OCI-LY3 (cell line): Measurements from ENCODE around the gene ZNF205.
"Not testable (repeated sequence)": the region's sequence is repeated elsewhere in the genome, so short reads cannot be mapped to it uniquely, and the experiment has no call there.

Experiments
- H2AFZ ChIP-seq: fragments of 200-600, 300-600 bp; shearing (Covaris generic); 2 replicates; pipeline ENCODE4 v1.6.0; 2014; ENCODE audit warnings: antibody characterized with exemption, low read depth, low read length
- H3K27ac ChIP-seq: fragments of 200-600, 300-600 bp; sonication (generic); 2 replicates; pipeline ENCODE4 v1.5.1; 2014; ENCODE audit warnings: mild to moderate bottlenecking, low read length, moderate library complexity, mixed read lengths
- H3K27me3 ChIP-seq: fragments of 200-600, 300-600 bp; sonication (generic); 2 replicates; pipeline ENCODE4 v1.6.1; 2014; ENCODE audit warnings: low read depth, low read length, mixed read lengths
- H3K36me3 ChIP-seq: fragments of 200-600, 300-600 bp; sonication (generic); replicated peaks from 2 replicates; pipeline ENCODE3; 2014; ENCODE audit warnings: low read depth, low read length, mixed read lengths
- H3K4me1 ChIP-seq: fragments of 300-600, 200-600 bp; sonication (generic); 2 replicates; pipeline ENCODE4 v1.6.1; 2014; ENCODE audit warnings: low read length, mixed read lengths
- H3K4me2 ChIP-seq: fragments of 200-600, 300-600 bp; sonication (generic); 2 replicates; pipeline ENCODE4 v1.6.1; 2014; ENCODE audit warnings: low read length, mixed read lengths
- H3K4me3 ChIP-seq: fragments of 300-600, 200-600 bp; sonication (generic); 2 replicates; pipeline ENCODE4 v1.5.1; 2014; ENCODE audit warnings: antibody characterized with exemption, mild to moderate bottlenecking, low read length, moderate library complexity
- H3K79me2 ChIP-seq: fragments of 300-600, 200-600 bp; shearing (Covaris generic); 2 replicates; pipeline ENCODE4 v1.6.1; 2014; ENCODE audit warnings: mild to moderate bottlenecking, low read length, mixed read lengths
- H3K9ac ChIP-seq: fragments of 300-600, 200-600 bp; shearing (Covaris generic); 2 replicates; pipeline ENCODE4 v1.6.0; 2014; ENCODE audit warnings: mild to moderate bottlenecking, low read length, moderate library complexity
- H3K9me3 ChIP-seq: fragments of 200-600, 300-600 bp; shearing (Covaris generic); 2 replicates; pipeline ENCODE4 v1.6.1; 2014; ENCODE audit warnings: low read length, mixed read lengths; ENCODE audit not compliant: insufficient read depth
- H4K20me1 ChIP-seq: fragments of 200-600, 300-600 bp; sonication (generic); 2 replicates; pipeline ENCODE4 v1.6.1; 2016; ENCODE audit warnings: low read length, mixed read lengths; ENCODE audit not compliant: insufficient read depth
- CTCF ChIP-seq: fragments of 200-600, 300-600 bp; sonication (generic); IDR thresholded peaks from 2 replicates; pipeline ENCODE4 v1.5.1; 2014; ENCODE audit warnings: antibody characterized with exemption, low read length, low read depth
- EZH2phosphoT487 ChIP-seq: fragments of 200-600 bp; shearing (Covaris generic); IDR thresholded peaks from 2 replicates; pipeline ENCODE4 v1.6.1; 2018; ENCODE audit warnings: antibody characterized with exemption, mixed run types, low read depth

ZNF205 gene

DNA sequence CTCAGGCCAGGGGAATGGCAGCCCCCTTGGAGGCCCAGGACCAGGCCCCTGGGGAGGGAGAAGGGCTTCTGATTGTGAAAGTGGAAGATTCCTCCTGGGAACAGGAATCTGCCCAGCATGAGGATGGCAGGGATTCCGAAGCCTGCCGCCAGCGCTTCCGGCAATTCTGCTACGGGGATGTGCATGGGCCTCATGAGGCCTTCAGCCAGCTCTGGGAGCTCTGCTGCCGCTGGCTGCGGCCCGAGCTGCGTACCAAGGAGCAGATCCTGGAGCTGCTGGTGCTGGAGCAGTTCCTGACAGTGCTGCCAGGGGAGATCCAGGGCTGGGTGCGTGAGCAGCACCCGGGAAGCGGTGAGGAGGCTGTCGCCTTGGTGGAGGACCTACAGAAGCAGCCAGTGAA is 24.9 kb downstream of the ZNF205 start:
- H3K9me3 ChIP-seq = no peaks in the 10 kb centered on the region
- TF ChIP-seq EZH2phosphoT487 (no peak), CTCF (no peak)

GRCh38 chr16:3138342-3138741 is 26.0 kb downstream of the ZNF205 start:
- Histone ChIP-seq H3K4me2 (no peak overlapping the region), H3K79me2 (peaks cover 22% of the 10 kb centered on the region), H3K4me3 (no peak overlapping the region), H3K36me3 (no peaks in the 10 kb centered on the region), H3K9ac (no peak overlapping the region), H4K20me1 (no peaks in the 10 kb centered on the region), H3K27ac (no peak overlapping the region), H2AFZ (no peak overlapping the region), H3K9me3 (no peaks in the 10 kb centered on the region), H3K27me3 (no peaks in the 10 kb centered on the region), H3K4me1 (peaks cover 6% of the 10 kb centered on the region)
- TF ChIP-seq EZH2phosphoT487 = no peak
- no peak for TF ChIP-seq CTCF

More for the DNA sequence above, 24.9 kb downstream of the ZNF205 start:
- Histone ChIP-seq H3K79me2 (peaks cover 32% of the 10 kb centered on the region), H3K4me3 (no peak overlapping the region), H3K4me1 (peaks cover 10% of the 10 kb centered on the region), H2AFZ (no peak overlapping the region), H3K9ac (no peak overlapping the region), H4K20me1 (no peaks in the 10 kb centered on the region), H3K36me3 (peaks cover 7% of the 10 kb centered on the region), H3K27me3 (no peaks in the 10 kb centered on the region), H3K4me2 (no peak overlapping the region), H3K27ac (no peak overlapping the region)

DNA sequence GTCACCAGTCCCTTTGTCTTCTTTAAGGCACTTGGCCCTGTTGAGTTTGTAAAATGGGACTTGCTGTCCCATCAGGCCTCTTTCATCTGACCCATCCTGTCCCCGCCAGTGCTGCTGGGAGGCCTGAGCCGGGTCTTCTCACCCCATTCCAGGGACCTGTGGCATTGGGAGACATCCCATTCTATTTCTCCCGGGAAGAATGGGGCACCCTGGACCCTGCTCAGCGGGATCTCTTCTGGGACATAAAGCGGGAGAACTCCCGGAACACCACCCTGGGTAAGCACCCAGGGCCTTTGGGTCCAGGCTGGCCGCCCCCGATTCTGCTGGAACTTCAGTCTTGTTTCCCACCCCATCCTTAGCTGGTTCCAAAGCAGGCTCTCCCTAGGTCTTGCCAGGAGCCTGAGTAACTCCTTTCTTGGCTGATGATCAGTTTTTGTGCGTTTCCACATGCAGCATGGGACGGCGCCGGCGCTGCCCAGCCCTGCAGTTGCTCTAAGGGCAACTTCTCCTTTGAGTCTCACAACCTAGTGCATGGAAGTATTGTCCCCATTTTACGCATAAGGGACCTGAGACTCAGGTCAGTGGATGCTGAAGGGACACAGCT is 26.5 kb downstream of the ZNF205 start:
- no peak overlapping the region for H3K4me2 ChIP-seq
- H3K9ac ChIP-seq = no peak overlapping the region
- H4K20me1 ChIP-seq = no peaks in the 10 kb centered on the region
- peaks cover 6% of the 10 kb centered on the region for H3K4me1 ChIP-seq
- no peak for TF ChIP-seq CTCF
- no peak for TF ChIP-seq EZH2phosphoT487
- H2AFZ ChIP-seq = no peak overlapping the region
- no peaks in the 10 kb centered on the region for H3K27me3 ChIP-seq
- no peak overlapping the region for H3K4me3 ChIP-seq
- no peaks in the 10 kb centered on the region for H3K9me3 ChIP-seq
- no peaks in the 10 kb centered on the region for H3K36me3 ChIP-seq
- peaks cover 17% of the 10 kb centered on the region for H3K79me2 ChIP-seq
- H3K27ac ChIP-seq = no peak overlapping the region

DNA sequence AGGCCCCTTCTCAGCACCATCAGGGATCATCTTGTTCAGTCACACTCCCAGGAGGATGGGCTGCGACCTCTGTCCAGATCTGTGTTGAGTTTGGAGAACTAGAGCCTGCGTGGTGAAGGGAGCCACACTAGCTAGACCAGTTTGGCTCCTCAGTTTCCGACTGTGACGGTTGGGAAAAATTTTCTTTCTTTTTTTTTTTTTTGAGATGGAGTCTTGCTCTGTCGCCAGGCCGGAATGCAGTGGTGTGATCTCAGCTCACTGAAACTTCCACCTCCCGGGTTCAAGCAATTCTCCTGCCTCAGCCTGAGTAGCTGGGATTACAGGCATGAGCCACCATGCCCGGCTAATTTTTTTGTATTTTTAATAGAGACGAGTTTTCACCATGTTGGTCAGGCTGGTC is 27.2 kb downstream of the ZNF205 start:
- H4K20me1 ChIP-seq, H3K27ac ChIP-seq, H2AFZ ChIP-seq, H3K9ac ChIP-seq, H3K4me3 ChIP-seq, H3K4me2 ChIP-seq, H3K36me3 ChIP-seq, H3K27me3 ChIP-seq, H3K4me1 ChIP-seq, H3K9me3 ChIP-seq: not testable (repeated sequence)
- peaks cover 11% of the 10 kb centered on the region for H3K79me2 ChIP-seq
